SK-N-SH treated with all-trans-retinoic acid at 6 μM for 48 hours (cell line): ENCODE results near the gene SPCS3.

Source experiments
- ZC3H10 ChIP-seq: fragments of 250-450 bp; sonication (Bioruptor Pico); IDR thresholded peaks from 2 replicates; pipeline ENCODE4 v1.5.1; 2021; ENCODE audit warnings: mild to moderate bottlenecking, moderate library complexity
- ZFP30 ChIP-seq: fragments of 450-650 bp; formaldehyde crosslinking; IDR thresholded peaks from 2 replicates; pipeline ENCODE4 v1.5.0; 2022; ENCODE audit warnings: mild to moderate bottlenecking, moderate library complexity

GRCh38 chr4:176288020-176288419 is 31.7 kb upstream of the SPCS3 start:
- TF ChIP-seq ZC3H10 (CRISPR knock-in tag) (no peak), ZFP30 (CRISPR knock-in tag) (no peak)
